ENCODE measurements around the gene MEGF11.

Gene MEGF11

DNA sequence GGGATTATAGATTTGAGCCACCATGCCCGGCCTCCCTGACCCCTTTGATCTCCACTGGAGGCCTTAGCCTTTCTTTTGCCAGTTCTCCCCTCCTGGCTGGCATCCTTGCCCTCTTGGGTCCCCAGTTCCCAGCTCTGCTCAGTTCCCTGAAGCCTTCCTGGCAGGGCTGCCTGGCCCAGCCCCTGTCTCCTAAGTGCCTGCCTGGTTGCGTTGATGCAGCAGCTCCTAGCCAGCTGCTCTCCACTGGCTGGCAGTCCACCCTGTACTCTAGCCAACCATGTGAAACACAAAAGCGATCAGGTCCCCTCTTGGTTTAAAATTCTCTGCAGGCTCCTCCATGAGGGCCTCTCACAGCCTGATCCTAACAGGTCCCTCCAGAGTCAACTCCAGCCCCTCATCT, 199.6 kb downstream of the MEGF11 start:
- no peak overlapping the region for H3K27ac ChIP-seq (ENCODE audit: poor library complexity, severe bottlenecking)
- H3K4me1 ChIP-seq (ENCODE audit: insufficient read depth, poor library complexity, severe bottlenecking) = no peaks in the 10 kb centered on the region
- TF ChIP-seq, protein P1, sequence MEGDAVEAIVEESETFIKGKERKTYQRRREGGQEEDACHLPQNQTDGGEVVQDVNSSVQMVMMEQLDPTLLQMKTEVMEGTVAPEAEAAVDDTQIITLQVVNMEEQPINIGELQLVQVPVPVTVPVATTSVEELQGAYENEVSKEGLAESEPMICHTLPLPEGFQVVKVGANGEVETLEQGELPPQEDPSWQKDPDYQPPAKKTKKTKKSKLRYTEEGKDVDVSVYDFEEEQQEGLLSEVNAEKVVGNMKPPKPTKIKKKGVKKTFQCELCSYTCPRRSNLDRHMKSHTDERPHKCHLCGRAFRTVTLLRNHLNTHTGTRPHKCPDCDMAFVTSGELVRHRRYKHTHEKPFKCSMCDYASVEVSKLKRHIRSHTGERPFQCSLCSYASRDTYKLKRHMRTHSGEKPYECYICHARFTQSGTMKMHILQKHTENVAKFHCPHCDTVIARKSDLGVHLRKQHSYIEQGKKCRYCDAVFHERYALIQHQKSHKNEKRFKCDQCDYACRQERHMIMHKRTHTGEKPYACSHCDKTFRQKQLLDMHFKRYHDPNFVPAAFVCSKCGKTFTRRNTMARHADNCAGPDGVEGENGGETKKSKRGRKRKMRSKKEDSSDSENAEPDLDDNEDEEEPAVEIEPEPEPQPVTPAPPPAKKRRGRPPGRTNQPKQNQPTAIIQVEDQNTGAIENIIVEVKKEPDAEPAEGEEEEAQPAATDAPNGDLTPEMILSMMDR (IDR thresholded peaks at IDR 0.05; ENCODE audit: poor library complexity, severe bottlenecking) = no peak
- DNase-seq (ENCODE audit: low spot score) (no peak), ATAC-seq (ENCODE audit: low read depth) (no peak)
- H3K4me3 ChIP-seq (ENCODE audit: severe bottlenecking) = no peak overlapping the region
- no peaks in the 10 kb centered on the region for H3K36me3 ChIP-seq (ENCODE audit: low read depth)
- no peaks in the 10 kb centered on the region for H3K27me3 ChIP-seq (ENCODE audit: insufficient read depth, poor library complexity, severe bottlenecking)
- no peaks in the 10 kb centered on the region for H3K9me3 ChIP-seq (ENCODE audit: severe bottlenecking)

DNA sequence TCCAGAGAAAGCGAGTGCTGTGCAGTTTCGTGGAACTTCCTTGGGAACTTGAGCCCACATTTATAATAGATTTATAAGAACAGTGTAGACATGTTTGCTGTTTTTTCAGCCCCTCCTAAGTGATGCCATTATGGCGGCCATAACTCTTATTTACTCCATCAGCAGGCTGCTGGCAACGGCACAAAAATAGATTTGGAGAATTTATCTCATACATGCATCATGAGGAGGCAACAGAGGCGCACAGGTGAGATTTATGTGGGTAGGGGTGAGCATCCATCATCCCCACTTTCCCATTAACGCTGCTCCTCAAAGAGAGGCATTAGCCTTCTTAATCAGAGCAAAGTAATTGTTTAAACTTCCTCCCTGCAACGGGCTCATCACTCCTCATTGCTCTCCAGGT, 201.7 kb downstream of the MEGF11 start:
- no peak overlapping the region for H3K27ac ChIP-seq (ENCODE audit: poor library complexity, severe bottlenecking)
- TF ChIP-seq, protein P1 (IDR thresholded peaks at IDR 0.05; ENCODE audit: poor library complexity, severe bottlenecking) = no peak
- DNase-seq (ENCODE audit: low spot score) = no peak
- H3K9me3 ChIP-seq (ENCODE audit: severe bottlenecking) = no peaks in the 10 kb centered on the region
- ATAC-seq (ENCODE audit: low read depth) = no peak
- H3K4me1 ChIP-seq (ENCODE audit: insufficient read depth, poor library complexity, severe bottlenecking) = no peaks in the 10 kb centered on the region
- no peak overlapping the region for H3K4me3 ChIP-seq (ENCODE audit: severe bottlenecking)
- H3K36me3 ChIP-seq (ENCODE audit: low read depth) = no peaks in the 10 kb centered on the region
- H3K27me3 ChIP-seq (ENCODE audit: insufficient read depth, poor library complexity, severe bottlenecking) = no peaks in the 10 kb centered on the region

DNA sequence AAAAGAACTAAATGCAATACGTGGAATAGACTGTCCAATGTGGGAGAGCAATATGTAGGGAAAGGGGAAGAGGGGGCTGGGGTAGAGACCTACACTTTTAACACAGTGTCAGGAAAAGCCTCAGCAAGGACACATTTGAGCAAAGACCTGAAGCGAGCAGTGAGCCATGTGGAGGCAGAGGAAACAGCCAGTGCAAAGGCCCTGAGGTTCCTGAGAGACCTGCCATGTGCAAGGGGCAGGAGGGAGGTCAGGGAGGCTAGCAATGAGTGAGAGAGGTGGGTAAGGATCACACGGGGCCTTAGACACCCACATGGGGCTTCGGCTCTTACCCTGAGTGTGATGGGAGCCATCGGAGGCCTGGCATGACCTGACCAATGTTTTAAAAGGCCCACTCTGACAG, 203.3 kb downstream of the MEGF11 start:
- no peaks in the 10 kb centered on the region for H3K9me3 ChIP-seq (ENCODE audit: severe bottlenecking)
- no peaks in the 10 kb centered on the region for H3K27me3 ChIP-seq (ENCODE audit: insufficient read depth, poor library complexity, severe bottlenecking)
- TF ChIP-seq, protein P1 (IDR thresholded peaks at IDR 0.05; ENCODE audit: poor library complexity, severe bottlenecking) = no peak
- H3K4me1 ChIP-seq (ENCODE audit: insufficient read depth, poor library complexity, severe bottlenecking) = no peaks in the 10 kb centered on the region
- H3K36me3 ChIP-seq (ENCODE audit: low read depth) = no peaks in the 10 kb centered on the region
- DNase-seq (ENCODE audit: low spot score) (no peak), ATAC-seq (ENCODE audit: low read depth) (no peak)
- H3K4me3 ChIP-seq (ENCODE audit: severe bottlenecking) = no peak overlapping the region
- H3K27ac ChIP-seq (ENCODE audit: poor library complexity, severe bottlenecking) = no peak overlapping the region

DNA sequence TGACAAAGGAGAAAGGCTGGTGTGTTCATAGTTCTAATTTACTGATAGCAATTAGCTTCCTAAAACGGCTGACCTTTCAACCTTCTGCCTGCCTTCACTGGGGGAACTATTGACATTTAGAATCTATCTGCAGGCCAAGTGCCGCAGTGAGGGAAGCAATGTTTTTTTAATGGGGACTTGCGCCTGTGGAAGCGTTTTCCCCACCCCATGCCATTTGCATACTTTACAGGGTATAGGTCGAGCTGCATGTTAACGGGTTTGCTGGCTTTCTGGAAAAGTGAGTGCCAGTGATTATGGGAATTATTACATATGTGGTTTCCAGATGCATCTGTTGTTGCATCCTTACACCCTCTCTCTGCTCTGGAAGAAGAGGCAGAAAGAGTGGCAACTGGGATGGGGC, 204.2 kb downstream of the MEGF11 start:
- no peaks in the 10 kb centered on the region for H3K9me3 ChIP-seq (ENCODE audit: severe bottlenecking)
- ATAC-seq (ENCODE audit: low read depth) (no peak), DNase-seq (ENCODE audit: low spot score) (no peak)
- H3K36me3 ChIP-seq (ENCODE audit: low read depth) = no peaks in the 10 kb centered on the region
- TF ChIP-seq, protein P1 (IDR thresholded peaks at IDR 0.05; ENCODE audit: poor library complexity, severe bottlenecking) = no peak
- H3K27ac ChIP-seq (ENCODE audit: poor library complexity, severe bottlenecking) = no peak overlapping the region
- H3K4me3 ChIP-seq (ENCODE audit: severe bottlenecking) = no peak overlapping the region
- H3K27me3 ChIP-seq (ENCODE audit: insufficient read depth, poor library complexity, severe bottlenecking) = no peaks in the 10 kb centered on the region
- no peaks in the 10 kb centered on the region for H3K4me1 ChIP-seq (ENCODE audit: insufficient read depth, poor library complexity, severe bottlenecking)

DNA sequence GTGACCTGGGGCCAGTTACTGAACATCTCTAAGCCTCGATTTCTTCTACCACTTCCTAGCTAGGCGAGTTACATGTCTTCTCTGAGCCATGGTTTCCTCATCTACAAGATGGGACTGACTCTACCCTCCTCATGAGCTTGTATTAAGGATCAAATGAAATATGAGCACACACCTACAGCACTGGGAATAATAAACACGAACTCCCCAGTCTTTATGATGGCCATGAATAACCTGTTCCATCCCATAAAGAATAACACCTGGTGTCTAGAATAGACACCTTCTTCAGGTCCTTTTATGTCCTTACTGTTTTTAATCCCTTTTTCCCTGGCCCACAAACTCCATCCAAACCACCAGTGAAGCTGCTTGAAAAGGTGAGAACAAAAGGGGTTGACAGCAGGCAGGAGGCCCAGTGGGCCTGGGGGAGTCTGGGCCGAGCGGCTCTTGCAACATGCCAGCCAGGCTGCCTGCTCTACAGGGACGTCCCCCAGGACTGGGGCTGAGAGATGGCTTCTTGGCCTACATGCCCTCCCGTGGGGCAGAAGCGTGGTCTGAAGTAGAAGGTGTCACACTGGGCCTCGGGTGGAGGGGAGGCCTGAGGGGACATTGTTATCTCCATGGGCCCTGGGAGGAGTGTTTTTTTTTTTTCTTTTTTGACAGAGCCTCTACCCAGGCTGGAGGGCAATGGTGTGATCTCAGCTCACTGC, 206.1 kb downstream of the MEGF11 start:
- H3K4me1 ChIP-seq (ENCODE audit: insufficient read depth, poor library complexity, severe bottlenecking) = no peaks in the 10 kb centered on the region
- no peak for ATAC-seq (ENCODE audit: low read depth)
- no peaks in the 10 kb centered on the region for H3K27me3 ChIP-seq (ENCODE audit: insufficient read depth, poor library complexity, severe bottlenecking)
- H3K4me3 ChIP-seq (ENCODE audit: severe bottlenecking) = no peak overlapping the region
- TF ChIP-seq, protein P1 (IDR thresholded peaks at IDR 0.05; ENCODE audit: poor library complexity, severe bottlenecking) = no peak
- no peak for DNase-seq (ENCODE audit: low spot score)
- H3K9me3 ChIP-seq (ENCODE audit: severe bottlenecking) = no peaks in the 10 kb centered on the region
- H3K36me3 ChIP-seq (ENCODE audit: low read depth) = no peaks in the 10 kb centered on the region
- H3K27ac ChIP-seq (ENCODE audit: poor library complexity, severe bottlenecking) = no peak overlapping the region

All from RWPE2 (cell line).